Measurements from ENCODE around the gene TPST1.
"Not testable (repeated sequence)": the region's sequence is repeated elsewhere in the genome, so short reads cannot be mapped to it uniquely, and the experiment has no call there.

Gene TPST1

DNA sequence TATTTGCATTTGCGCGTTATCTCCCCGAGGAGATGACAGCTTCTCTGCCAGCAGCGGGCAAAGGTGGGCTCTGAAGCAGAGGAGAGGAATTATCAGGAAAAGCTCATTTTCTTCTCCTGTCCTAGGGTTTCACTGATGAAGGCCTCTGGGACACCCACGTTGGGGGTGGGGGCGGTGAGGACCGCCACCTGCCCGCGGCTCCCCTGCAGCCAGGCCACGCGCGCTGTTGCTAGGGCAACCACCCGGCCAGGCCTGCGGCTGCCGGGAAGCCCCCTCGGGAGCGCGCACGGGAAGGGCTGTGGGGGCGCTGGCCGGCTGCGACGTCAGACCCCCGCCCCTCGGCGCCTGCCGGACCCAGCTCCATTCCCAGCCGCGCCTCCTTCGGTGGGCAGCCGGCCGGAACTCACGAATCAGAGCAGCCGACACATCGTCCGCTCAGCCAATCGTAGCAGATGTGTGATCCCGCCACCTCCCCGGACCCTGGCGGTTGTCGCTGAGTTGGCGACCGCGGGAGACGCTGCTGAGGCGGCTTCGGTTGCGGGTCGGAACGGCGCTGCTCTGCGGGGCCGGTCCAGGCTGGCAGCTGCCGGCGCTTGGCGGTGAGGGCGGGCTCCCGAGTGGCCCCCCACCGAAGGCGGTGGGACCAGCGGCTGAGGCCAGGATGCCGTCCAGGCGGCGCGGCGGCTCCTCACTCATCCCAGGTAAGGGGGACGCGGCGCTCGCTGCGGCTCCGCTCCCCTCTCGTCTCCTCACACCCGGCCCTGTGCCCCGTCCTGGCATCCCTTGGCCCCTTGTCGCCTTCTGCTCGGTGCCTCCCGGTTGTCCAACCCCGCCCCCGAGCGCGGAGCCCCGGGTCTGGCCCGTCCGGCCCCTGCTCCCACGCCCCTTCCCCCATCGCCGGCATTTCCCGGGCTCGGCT is at the start of gene TPST1:
Gene TPST1, plus strand, starts transcription at position 513 of the 919 bp plus-strand sequence. CDS start 35,092 bp downstream, outside the sequence.
- peak; percentile 74 for DNase-seq

DNA sequence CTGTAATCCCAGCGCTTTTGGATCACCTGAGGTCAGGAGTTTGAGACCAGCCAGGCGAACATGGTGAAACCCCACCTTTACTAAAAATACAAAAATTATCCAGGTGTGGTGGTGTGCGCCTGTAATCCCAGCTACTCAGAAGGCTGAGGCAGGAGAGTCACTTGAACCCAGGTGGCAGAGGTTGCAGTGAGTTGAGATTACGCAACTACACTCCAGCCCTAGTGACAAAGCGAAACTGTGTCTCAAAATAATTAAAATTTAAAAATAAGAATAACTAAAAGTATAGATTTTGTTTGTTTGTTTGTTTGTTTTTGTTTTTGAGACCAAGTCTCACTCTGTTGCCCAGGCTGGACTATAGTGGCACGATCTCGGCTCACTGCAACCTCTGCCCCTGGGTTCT is 49.1 kb upstream of the TPST1 start:
- DNase-seq, result not testable (repeated sequence)

DNA sequence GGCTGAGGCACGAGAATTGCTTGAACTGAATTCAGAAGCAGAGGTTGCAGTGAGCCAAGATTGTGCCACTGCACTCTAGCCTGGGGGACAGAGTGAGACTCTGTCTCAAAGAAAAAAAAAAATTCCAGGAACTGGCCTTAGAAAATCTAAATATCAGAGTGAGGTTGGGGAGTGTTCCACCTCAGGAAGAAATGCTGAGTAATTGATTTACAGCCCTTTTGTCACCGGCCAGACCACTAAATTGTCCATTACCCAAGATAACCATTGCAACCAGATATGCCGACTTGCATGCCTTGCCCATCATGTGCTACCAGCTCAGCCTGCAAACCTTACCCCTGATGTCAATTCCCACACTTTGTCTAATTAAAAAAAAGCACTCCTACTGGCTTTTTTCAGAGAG is 48.1 kb upstream of the TPST1 start:
- no peak for DNase-seq

- DNase-seq, result no peak
Measured at GRCh38 chr7:66162622-66163021, 42.5 kb upstream of the TPST1 start.

GRCh38 chr7:66163186-66163610 is 41.9 kb upstream of the TPST1 start:
- no peak for DNase-seq

DNA sequence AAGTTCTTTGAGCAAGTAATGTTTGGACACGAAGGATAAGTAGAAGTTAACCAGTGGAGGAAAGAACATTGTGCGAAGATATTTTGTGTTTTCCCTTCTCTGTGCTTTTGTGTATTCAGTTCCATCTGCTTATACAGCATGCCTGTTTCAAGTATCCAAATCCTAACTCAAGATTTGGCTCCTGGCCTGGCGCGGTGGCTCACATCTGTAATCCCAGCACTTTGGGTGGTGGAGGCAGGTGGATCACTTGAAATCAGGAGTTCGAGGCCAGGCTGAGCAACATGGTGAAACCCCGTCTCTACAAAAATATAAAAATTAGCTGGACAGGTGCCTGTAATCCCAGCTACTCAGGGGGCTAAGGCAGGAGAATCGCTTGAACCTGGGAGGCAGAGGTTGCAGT is 40.8 kb upstream of the TPST1 start:
- no peak for DNase-seq

DNA sequence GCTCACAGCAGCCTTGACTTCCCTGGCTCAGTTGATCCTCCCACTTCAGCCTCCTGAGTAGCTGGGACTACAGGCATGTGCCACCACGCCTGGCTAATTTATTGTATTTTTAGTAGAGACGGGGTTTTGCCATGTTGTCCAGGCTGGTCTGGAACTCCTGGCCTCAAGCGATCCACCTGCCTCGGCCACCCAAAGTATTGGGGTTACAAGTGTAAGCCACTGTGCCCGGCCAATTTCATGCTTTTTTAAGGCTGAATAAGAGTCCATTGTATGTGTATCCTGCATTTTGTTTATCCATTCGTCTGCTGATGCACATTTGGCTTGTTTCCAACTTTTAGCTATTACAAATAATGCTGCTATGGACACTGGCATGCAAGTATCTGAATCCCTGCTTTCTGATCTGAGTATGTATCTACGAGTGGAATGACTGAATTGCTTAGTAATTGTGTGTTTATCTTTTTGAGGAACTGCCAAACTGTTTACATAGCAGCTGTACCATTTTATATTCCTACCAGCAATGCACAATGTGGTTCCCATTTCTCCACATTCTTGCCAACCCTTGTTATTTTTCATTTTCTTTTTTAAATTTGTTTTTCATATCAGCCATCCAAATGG is 37.3 kb upstream of the TPST1 start:
- peak; percentile 61 for DNase-seq

GRCh38 chr7:66169616-66170015 is 35.5 kb upstream of the TPST1 start:
- DNase-seq, result no peak

- no peak for DNase-seq
Measured at GRCh38 chr7:66170309-66171231, 34.6 kb upstream of the TPST1 start.

GRCh38 chr7:66172536-66173401 is 32.4 kb upstream of the TPST1 start:
- not testable (repeated sequence) for DNase-seq

DNA sequence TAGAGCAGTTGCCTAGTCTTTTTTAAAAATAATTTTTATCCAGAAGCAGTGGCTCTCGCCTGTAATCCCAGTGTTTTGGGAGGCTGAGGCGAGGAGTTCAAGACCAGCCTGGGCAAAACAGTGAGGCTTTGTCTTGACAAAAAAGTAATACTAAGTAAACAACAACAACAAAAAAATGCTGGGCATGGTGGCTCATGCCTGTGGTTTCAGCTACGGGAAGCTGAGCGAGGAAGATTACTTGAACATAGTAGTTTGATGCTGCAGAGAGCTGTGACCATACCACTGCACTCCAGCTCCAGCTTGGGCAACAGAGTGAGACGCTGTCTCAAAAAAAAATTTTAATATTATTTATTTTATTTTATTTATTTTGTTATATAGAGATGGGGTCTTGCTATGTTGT is 31.3 kb upstream of the TPST1 start:
- no peak for DNase-seq

- DNase-seq, result not testable (repeated sequence)
Measured at GRCh38 chr7:66175006-66175405, 30.1 kb upstream of the TPST1 start.

GRCh38 chr7:66176914-66177313 is 28.2 kb upstream of the TPST1 start:
- no peak for DNase-seq

GRCh38 chr7:66178258-66178657 is 26.9 kb upstream of the TPST1 start:
- DNase-seq, result no peak

GRCh38 chr7:66181329-66181728 is 23.8 kb upstream of the TPST1 start:
- no peak for DNase-seq

- DNase-seq, result no peak
Measured at GRCh38 chr7:66181845-66182244, 23.3 kb upstream of the TPST1 start.

DNA sequence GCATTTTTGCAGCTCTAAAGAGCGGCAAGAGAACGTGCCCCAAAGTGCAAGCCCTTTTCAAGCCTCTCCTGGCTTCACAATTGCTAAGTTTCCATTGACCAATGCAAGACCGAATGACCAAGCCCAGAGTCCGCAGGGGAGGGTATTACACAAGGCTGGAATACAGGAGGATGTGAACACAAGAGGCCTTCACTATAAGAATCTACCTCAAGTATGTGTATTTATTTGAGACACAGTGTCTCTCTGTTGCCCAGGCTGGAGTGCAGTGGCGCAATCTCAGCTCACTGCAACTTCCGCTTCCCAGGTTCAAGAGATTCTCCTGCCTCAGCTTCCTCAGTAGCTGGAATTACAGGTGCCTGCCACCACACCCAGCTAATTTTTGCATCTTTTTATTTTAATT is 22.2 kb upstream of the TPST1 start:
- no peak for DNase-seq

DNA sequence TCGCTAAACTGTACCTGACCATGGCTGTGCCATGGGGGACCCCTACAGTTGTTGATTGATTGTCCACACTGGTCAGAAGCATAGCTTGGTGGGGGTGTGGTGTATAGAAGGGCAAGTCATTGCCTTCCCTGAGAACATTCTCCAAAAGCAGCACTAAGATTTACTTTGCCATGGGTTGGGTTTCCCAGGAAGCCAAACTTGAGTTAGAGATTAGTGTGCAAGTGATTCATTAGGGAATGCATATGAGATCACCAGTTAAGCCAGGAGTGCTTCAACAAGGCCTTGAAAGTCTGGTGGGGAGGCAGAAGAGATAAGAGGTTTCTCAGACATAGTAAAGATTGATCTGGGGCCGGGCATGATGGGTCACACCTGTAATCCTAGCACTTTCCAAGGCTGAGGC is 21.4 kb upstream of the TPST1 start:
- no peak for DNase-seq

DNA sequence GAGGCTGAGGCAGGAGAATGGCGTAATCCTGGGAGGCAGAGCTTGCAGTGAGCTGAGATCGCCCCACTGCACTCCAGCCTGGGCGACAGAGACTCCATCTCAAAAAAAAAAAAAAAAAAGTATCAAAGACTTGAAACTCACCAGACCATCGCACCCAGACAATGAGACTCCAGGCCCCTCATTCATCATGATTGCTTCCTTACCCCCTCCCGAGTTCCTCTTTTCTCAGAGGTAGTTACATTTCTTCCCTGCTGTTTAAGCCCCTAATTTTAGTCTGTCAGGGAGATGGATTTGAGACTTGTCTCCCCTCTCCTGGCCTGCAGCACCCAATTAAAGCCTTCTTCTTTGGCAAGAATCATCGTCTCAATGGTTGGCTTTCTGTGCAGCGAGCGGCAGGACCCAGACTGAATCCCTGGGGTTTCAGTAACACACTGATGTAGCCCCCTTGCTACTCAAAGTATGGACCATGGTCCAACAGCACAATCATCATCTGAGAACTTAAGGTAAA is 19.4 kb upstream of the TPST1 start:
- DNase-seq, result no peak

- DNase-seq, result no peak
Measured at GRCh38 chr7:66186991-66187390, 18.1 kb upstream of the TPST1 start.

GRCh38 chr7:66187905-66188304 is 17.2 kb upstream of the TPST1 start:
- no peak for DNase-seq

DNA sequence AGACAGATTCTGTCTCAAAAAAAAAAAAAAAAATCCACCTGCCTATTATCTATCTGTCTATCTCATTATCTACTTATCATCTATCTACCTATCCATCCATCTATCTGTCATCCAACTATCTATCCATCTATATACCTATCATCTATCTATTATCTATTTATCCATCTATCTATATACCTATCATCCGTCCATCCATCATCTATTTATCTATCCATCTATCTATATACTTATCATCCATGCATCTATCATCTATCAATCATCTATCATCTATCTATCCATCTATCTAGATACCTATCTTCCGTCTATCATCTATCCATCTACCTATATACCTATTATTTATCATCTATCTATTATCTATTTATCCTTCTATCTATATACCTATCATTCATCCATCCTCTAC is 16.5 kb upstream of the TPST1 start:
- DNase-seq, result no peak

Measured in DMS153 (cell line).